Endothelial cell of umbilical vein (primary cell): ENCODE data around the gene ERBB2. TPM values are rescaled to one million over a fixed set of nuclear protein-coding genes. Genes with fewer than 3 reads are reported as not detected.

Source experiments
- BruUV-seq: library from RNA; stranded (reverse); fragments of 400-500 nt; replicated peaks from 2 replicates; lab custom pipeline; 2021; lab: Mats Ljungman, UMichigan
- CTCF ChIA-PET: fragments of 300-600, 350-600 bp; sonication (Branson Sonifier 250); formaldehyde crosslinking; loops from one replicate; lab custom pipeline; 2021; ENCODE audit warnings: antibody characterized with exemption, inconsistent platforms; lab: Charles Lee
- POLR2A ChIA-PET: fragments of 300-600, 350-600 bp; sonication (Branson Sonifier 250); formaldehyde crosslinking; loops from one replicate; lab custom pipeline; 2021; ENCODE audit warnings: antibody characterized with exemption, inconsistent platforms; lab: Charles Lee
- DNase-seq: peaks from one replicate; pipeline ENCODE4 v3.0.0-alpha.2; 2011; ENCODE audit warnings: low read depth, low spot score
- FAIRE-seq: peaks from 2 replicates; lab custom pipeline; 2011; peaks lifted over from hg19 to GRCh38; lab: Jason Lieb, UNC
- H2AFZ ChIP-seq: 2 replicates; pipeline ENCODE4 v1.6.0; 2012; ENCODE audit warnings: low read depth, low read length, control low read depth, inconsistent platforms
- H3K27ac ChIP-seq: 2 replicates; pipeline ENCODE4 v1.5.1; 2011; ENCODE audit warnings: low read depth, mild to moderate bottlenecking, control low read depth, low read length, moderate library complexity; ENCODE audit not compliant: insufficient read depth
- H3K27me3 ChIP-seq, 2 experiments: 2 replicates each; pipeline versions ENCODE4 v1.6.0 to v1.6.1; 2011; ENCODE audit warnings: low read length in 2 of 2, mixed read lengths in 1 of 2; ENCODE audit not compliant: control insufficient read depth in 2 of 2, insufficient read depth in 2 of 2
- H3K36me3 ChIP-seq, 2 experiments: 2 replicates in 1 of 2; 3 replicates in 1 of 2; pipeline ENCODE4 v1.5.1; 2011; ENCODE audit warnings: low read length in 2 of 2, mild to moderate bottlenecking in 1 of 2, moderate library complexity in 1 of 2; ENCODE audit not compliant: control insufficient read depth in 2 of 2, insufficient read depth in 2 of 2; ENCODE audit errors: extremely low read depth in 1 of 2
- H3K4me1 ChIP-seq: 3 replicates; pipeline ENCODE4 v1.5.1; 2011; ENCODE audit warnings: mild to moderate bottlenecking, low read length; ENCODE audit not compliant: control insufficient read depth, insufficient read depth; ENCODE audit errors: extremely low read depth
- H3K4me2 ChIP-seq: 2 replicates; pipeline ENCODE4 v1.6.1; 2011; ENCODE audit warnings: low read length, control low read depth, mixed read lengths; ENCODE audit not compliant: insufficient read depth
- H3K4me3 ChIP-seq, 3 experiments: fragments of 200-600 bp in 1 of 3; sonication (generic), shearing (Covaris generic) in 1 of 3; replicated peaks in 1 of 3; 2 replicates each; pipeline ENCODE4 v1.5.1; 2011 to 2016; ENCODE audit warnings: control low read depth in 3 of 3, low read length in 3 of 3, mild to moderate bottlenecking in 2 of 3, inconsistent platforms in 1 of 3, low read depth in 1 of 3, moderate library complexity in 1 of 3; ENCODE audit not compliant: insufficient read depth in 1 of 3
- H3K79me2 ChIP-seq: 2 replicates; pipeline ENCODE4 v1.6.0; 2012; ENCODE audit warnings: low read length, inconsistent platforms; ENCODE audit not compliant: control insufficient read depth, insufficient read depth
- H3K9ac ChIP-seq: replicated peaks from 2 replicates; pipeline ENCODE3; 2011; ENCODE audit warnings: low read length, control low read depth; ENCODE audit not compliant: insufficient read depth; ENCODE audit errors: extremely low read depth
- H3K9me1 ChIP-seq: replicated peaks from 3 replicates; pipeline ENCODE4 v1.6.0; 2011; ENCODE audit warnings: mild to moderate bottlenecking, low read length; ENCODE audit not compliant: control insufficient read depth, insufficient read depth; ENCODE audit errors: extremely low read depth
- H3K9me3 ChIP-seq: replicated peaks from 2 replicates; pipeline ENCODE4 v1.5.1; 2012; ENCODE audit warnings: low read length, inconsistent platforms; ENCODE audit not compliant: control insufficient read depth, insufficient read depth
- H4K20me1 ChIP-seq: replicated peaks from 2 replicates; pipeline ENCODE3; 2011; ENCODE audit warnings: mild to moderate bottlenecking, low read length; ENCODE audit not compliant: control insufficient read depth, insufficient read depth; ENCODE audit errors: extremely low read depth
- CTCF ChIP-seq, 2 donors: IDR thresholded peaks; 1 replicate in 1 of 2; 2 replicates in 1 of 2; pipeline ENCODE4 v1.5.1; 2011; ENCODE audit warnings: low read length in 2 of 2, mild to moderate bottlenecking in 2 of 2, moderate library complexity in 2 of 2, control low read depth in 1 of 2, inconsistent platforms in 1 of 2, low read depth in 1 of 2; ENCODE audit not compliant: insufficient read depth in 1 of 2; ENCODE audit errors: extremely low read depth in 1 of 2
- EZH2 ChIP-seq: IDR thresholded peaks from 2 replicates; pipeline ENCODE4 v1.6.1; 2012; ENCODE audit warnings: borderline replicate concordance, low read depth, mild to moderate bottlenecking, moderate library complexity, low read length, inconsistent platforms; ENCODE audit not compliant: severe bottlenecking
- FOS ChIP-seq: IDR thresholded peaks from 2 replicates; pipeline ENCODE4 v1.6.1; 2011; ENCODE audit warnings: mild to moderate bottlenecking, low read length, moderate library complexity, borderline replicate concordance; ENCODE audit not compliant: insufficient read depth
- GATA2 ChIP-seq: IDR thresholded peaks from 2 replicates; pipeline ENCODE4 v1.7.0; 2011; ENCODE audit warnings: low read depth, mild to moderate bottlenecking, moderate library complexity, mixed read lengths, low read length; ENCODE audit not compliant: insufficient read length, insufficient read depth
- JUN ChIP-seq: IDR thresholded peaks from 2 replicates; pipeline ENCODE4 v1.6.1; 2011; ENCODE audit warnings: borderline replicate concordance, low read depth; ENCODE audit not compliant: insufficient read length, insufficient read depth
- MAX ChIP-seq: IDR thresholded peaks from 2 replicates; pipeline ENCODE4 v1.6.1; 2011; ENCODE audit not compliant: insufficient read depth, insufficient read length
- MYC ChIP-seq: IDR thresholded peaks from one replicate; pipeline ENCODE4 v1.6.1; 2011; ENCODE audit warnings: mild to moderate bottlenecking, low read depth, low read length
- POLR2A ChIP-seq: IDR thresholded peaks from 2 replicates; pipeline ENCODE4 v1.6.1; 2012; ENCODE audit warnings: low read depth, mild to moderate bottlenecking, control low read depth, low read length
- POLR2AphosphoS5 ChIP-seq: IDR thresholded peaks from 2 replicates; pipeline ENCODE4 v1.6.1; 2012; ENCODE audit warnings: low read depth, mild to moderate bottlenecking, control low read depth, low read length, moderate library complexity; ENCODE audit not compliant: insufficient read depth
- dilution Hi-C: fragments of 300-500 bp; cut with MboI; formaldehyde crosslinking; loops from one replicate; pipeline ENCODE4 v1.15.0; 2019; ENCODE audit warnings: low sequenced_read_pairs; ENCODE audit not compliant: extremely low pct_ligation_motif_present
- intact Hi-C: fragments of 100-400 bp; cut with micrococcal nuclease; formaldehyde crosslinking; loops from one replicate; pipeline ENCODE4 v1.10.0; 2022
- polyA plus RNA-seq, 4 experiments: library from polyadenylated mRNA; depleted of rRNA in 3 of 4; stranded (reverse) in 3 of 4; unstranded in 1 of 4; fragments of >200 nt; gene quantifications; 2 replicates each; pipeline versions ENCODE4 v1.2.1 to v1.2.3, GENCODE V29; 2011 to 2012; ENCODE audit warnings: missing spikeins in 1 of 4
- total RNA-seq: library from RNA; stranded (reverse); gene quantifications from 2 replicates; pipeline ENCODE4 v1.2.3, GENCODE V29; 2021

Gene ERBB2
- total and polyA plus RNA-seq, 2 donors (not counting 3 experiments of a cell fraction or from before 2014, with no cell fraction given), result 20.6 to 32.9 TPM

- no peaks in the 10 kb centered on the region for H3K9me3 ChIP-seq
- no peaks in the 10 kb centered on the region for H3K9me1 ChIP-seq
- H3K27me3 ChIP-seq, result no peaks in the 10 kb centered on the region
- DNase-seq (no peak), FAIRE-seq (no peak)
- H3K9ac ChIP-seq, result no peak overlapping the region
- H3K4me1 ChIP-seq, result peaks cover 12% of the 10 kb centered on the region
- POLR2A ChIA-PET, result no interaction called here
- BruUV-seq, result no TSS peak
- dilution Hi-C loops (no loop called here), intact Hi-C loops (no loop called here)
- H3K36me3 ChIP-seq, result peaks cover 0 to 6% of the 10 kb centered on the region in 2 experiments
- TF ChIP-seq POLR2AphosphoS5, result no peak
- TF ChIP-seq FOS, result no peak
- no peak for TF ChIP-seq EZH2
- no peak for TF ChIP-seq MAX
- TF ChIP-seq MYC, result no peak
- no peak for TF ChIP-seq CTCF (IDR thresholded peaks at IDR 0.05; ENCODE audit: extremely low read depth in 1 of 2, insufficient read depth in 1 of 2, low read depth in 1 of 2, low read length in 2 of 2)
- no peak overlapping the region for H2AFZ ChIP-seq
- no peak overlapping the region for H3K4me3 ChIP-seq
- H4K20me1 ChIP-seq, result no peaks in the 10 kb centered on the region
- H3K79me2 ChIP-seq, result no peaks in the 10 kb centered on the region
- no peak overlapping the region for H3K4me2 ChIP-seq
- CTCF ChIA-PET, result no interaction called here
- H3K27ac ChIP-seq, result no peak overlapping the region
Measured at GRCh38 chr17:39711851-39712250, 12.0 kb downstream of the ERBB2 start.

GRCh38 chr17:39714234-39714633 lies 14.4 kb downstream of the ERBB2 start:
- peaks cover 12% of the 10 kb centered on the region for H3K4me1 ChIP-seq
- no peaks in the 10 kb centered on the region for H4K20me1 ChIP-seq
- FAIRE-seq, result peak; percentile 4
- H3K9ac ChIP-seq, result no peak overlapping the region
- TF ChIP-seq FOS, result no peak
- no peak for TF ChIP-seq MAX
- no peak for TF ChIP-seq POLR2AphosphoS5
- TF ChIP-seq JUN, result no peak
- TF ChIP-seq GATA2, result no peak
- no peak for TF ChIP-seq POLR2A
- TF ChIP-seq MYC, result no peak
- no peak for TF ChIP-seq EZH2
- TF ChIP-seq CTCF (IDR thresholded peaks at IDR 0.05; ENCODE audit: extremely low read depth in 1 of 2, insufficient read depth in 1 of 2, low read depth in 1 of 2, low read length in 2 of 2), result no peak
- H3K27ac ChIP-seq, result no peak overlapping the region
- no peak for DNase-seq
- no TSS peak for BruUV-seq
- H2AFZ ChIP-seq, result no peak overlapping the region
- dilution Hi-C loops, result no loop called here
- intact Hi-C loops, result no loop called here
- H3K79me2 ChIP-seq, result no peaks in the 10 kb centered on the region
- no peaks in the 10 kb centered on the region for H3K27me3 ChIP-seq
- peaks cover 0 to 6% of the 10 kb centered on the region in 2 experiments for H3K36me3 ChIP-seq
- POLR2A ChIA-PET, result interaction anchor here (0.6 kb wide), 1 partner anchor 17 kb away, joined by 3 read pairs; no protein-coding TSS in a partner anchor
- H3K9me3 ChIP-seq, result no peaks in the 10 kb centered on the region
- CTCF ChIA-PET, result no interaction called here
- no peak overlapping the region for H3K4me2 ChIP-seq
- no peaks in the 10 kb centered on the region for H3K9me1 ChIP-seq
- H3K4me3 ChIP-seq, result no peak overlapping the region
